Astrocyte (in vitro differentiated cells and primary cell): ENCODE measurements around the gene SLFN12. TPM values are rescaled to one million over a fixed set of nuclear protein-coding genes. Genes with fewer than 3 reads are reported as not detected.
A peak's percentile ranks its signal among the peaks of the same experiment; 100 is the strongest.

Experiments used
- DNase-seq: peaks from one replicate; pipeline ENCODE4 v3.0.0-alpha.2; 2010; ENCODE audit warnings: low read depth
- FAIRE-seq: peaks from 2 replicates; lab custom pipeline; 2011; peaks lifted over from hg19 to GRCh38; lab: Jason Lieb, UNC
- H2AFZ ChIP-seq: 2 replicates; pipeline ENCODE4 v1.6.0; 2012; ENCODE audit warnings: low read depth, low read length, inconsistent platforms
- H3K27ac ChIP-seq: 2 replicates; pipeline ENCODE4 v1.5.1; 2011; ENCODE audit warnings: low read depth, low read length, inconsistent platforms
- H3K27me3 ChIP-seq: 2 replicates; pipeline ENCODE4 v1.6.0; 2011; ENCODE audit warnings: low read length, inconsistent platforms; ENCODE audit not compliant: insufficient read depth
- H3K36me3 ChIP-seq: 2 replicates; pipeline ENCODE4 v1.5.1; 2011; ENCODE audit warnings: low read length, inconsistent platforms; ENCODE audit not compliant: insufficient read depth
- H3K4me1 ChIP-seq: 2 replicates; pipeline ENCODE4 v1.5.1; 2011; ENCODE audit warnings: low read length, inconsistent platforms; ENCODE audit not compliant: insufficient read depth
- H3K4me2 ChIP-seq: 2 replicates; pipeline ENCODE4 v1.6.0; 2012; ENCODE audit warnings: low read length, inconsistent platforms
- H3K4me3 ChIP-seq: 2 replicates; pipeline ENCODE4 v1.5.1; 2011; ENCODE audit warnings: low read depth, mild to moderate bottlenecking, low read length, inconsistent platforms; ENCODE audit not compliant: insufficient read depth
- H3K79me2 ChIP-seq: 2 replicates; pipeline ENCODE4 v1.6.0; 2012; ENCODE audit warnings: mild to moderate bottlenecking, low read length, inconsistent platforms; ENCODE audit not compliant: insufficient read depth
- H3K9ac ChIP-seq: 2 replicates; pipeline ENCODE4 v1.6.0; 2012; ENCODE audit warnings: mild to moderate bottlenecking, low read length, inconsistent platforms
- H3K9me3 ChIP-seq: 2 replicates; pipeline ENCODE4 v1.5.1; 2012; ENCODE audit warnings: low read depth, mild to moderate bottlenecking, low read length, inconsistent platforms; ENCODE audit not compliant: insufficient read depth
- H4K20me1 ChIP-seq: 2 replicates; pipeline ENCODE4 v1.6.0; 2012; ENCODE audit warnings: low read length, inconsistent platforms; ENCODE audit not compliant: insufficient read depth
- H3K27ac Mint-ChIP-seq: one replicate; pipeline ENCODE4 v1.8.0; 2021; ENCODE audit warnings: mild to moderate bottlenecking, mixed read lengths; ENCODE audit not compliant: unreplicated experiment
- H3K27me3 Mint-ChIP-seq: one replicate; pipeline ENCODE4 v1.8.0; 2021; ENCODE audit warnings: low read depth, mixed read lengths; ENCODE audit not compliant: unreplicated experiment
- H3K36me3 Mint-ChIP-seq: one replicate; pipeline ENCODE4 v1.8.0; 2021; ENCODE audit warnings: low read depth, mixed read lengths; ENCODE audit not compliant: unreplicated experiment
- H3K4me1 Mint-ChIP-seq: one replicate; pipeline ENCODE4 v1.8.0; 2021; ENCODE audit warnings: low read depth, mixed read lengths; ENCODE audit not compliant: unreplicated experiment
- H3K4me3 Mint-ChIP-seq: one replicate; pipeline ENCODE4 v1.8.0; 2021; ENCODE audit warnings: mild to moderate bottlenecking, moderate library complexity, mixed read lengths; ENCODE audit not compliant: unreplicated experiment
- H3K9me3 Mint-ChIP-seq: one replicate; pipeline ENCODE4 v1.8.0; 2021; ENCODE audit warnings: mild to moderate bottlenecking, mixed read lengths; ENCODE audit not compliant: unreplicated experiment
- CTCF ChIP-seq: IDR thresholded peaks from 2 replicates; pipeline ENCODE4 v1.5.1; 2011; ENCODE audit warnings: low read depth, mild to moderate bottlenecking, inconsistent platforms, low read length, moderate library complexity; ENCODE audit not compliant: insufficient read depth
- EZH2 ChIP-seq: IDR thresholded peaks from 2 replicates; pipeline ENCODE4 v1.6.1; 2012; ENCODE audit warnings: mild to moderate bottlenecking, low read length, inconsistent platforms; ENCODE audit not compliant: insufficient read depth
- total RNA-seq: library from RNA; stranded (reverse); gene quantifications from 2 replicates; pipeline ENCODE4 v1.2.1, GENCODE V29; 2021

The SLFN12 gene
- total RNA-seq, 1 donor from 2014 or later: 52.5 TPM

- no peak for TF ChIP-seq CTCF
- peak; percentile 69 for TF ChIP-seq EZH2
- peaks cover 5% of the 10 kb centered on the region for H3K9me3 Mint-ChIP-seq
- Histone ChIP-seq H3K4me3 (no peak overlapping the region), H2AFZ (no peak overlapping the region), H3K9me3 (no peaks in the 10 kb centered on the region), H3K79me2 (no peaks in the 10 kb centered on the region), H3K4me2 (peak overlapping the region; percentile 84), H3K27me3 (peaks cover 78% of the 10 kb centered on the region), H3K27ac (no peak overlapping the region), H3K36me3 (no peaks in the 10 kb centered on the region), H3K4me1 (peaks cover 5% of the 10 kb centered on the region), H4K20me1 (no peaks in the 10 kb centered on the region), H3K9ac (no peak overlapping the region)
- H3K27me3 Mint-ChIP-seq: peaks cover 56% of the 10 kb centered on the region
- peak; percentile 27 for DNase-seq
- peak overlapping the region; percentile 74 for H3K4me3 Mint-ChIP-seq
- peak overlapping the region; percentile 72 for H3K27ac Mint-ChIP-seq
- FAIRE-seq: no peak
- H3K4me1 Mint-ChIP-seq: no peaks in the 10 kb centered on the region
- no peaks in the 10 kb centered on the region for H3K36me3 Mint-ChIP-seq
Measured at GRCh38 chr17:35449371-35449931, 17.2 kb upstream of the SLFN12 start.

- FAIRE-seq: no peak
- Histone ChIP-seq H2AFZ (peak overlapping the region; percentile 72), H3K9me3 (no peaks in the 10 kb centered on the region), H3K4me3 (peak overlapping the region; percentile 58), H3K4me1 (peaks cover 5% of the 10 kb centered on the region), H3K27me3 (peaks cover 81% of the 10 kb centered on the region), H3K4me2 (peak overlapping the region; percentile 84), H3K79me2 (no peaks in the 10 kb centered on the region), H3K9ac (no peak overlapping the region), H3K27ac (no peak overlapping the region), H4K20me1 (no peaks in the 10 kb centered on the region), H3K36me3 (no peaks in the 10 kb centered on the region)
- Mint-ChIP-seq H3K27ac (no peak overlapping the region), H3K9me3 (peaks cover 2% of the 10 kb centered on the region), H3K36me3 (no peaks in the 10 kb centered on the region), H3K4me1 (no peaks in the 10 kb centered on the region), H3K4me3 (peak overlapping the region; percentile 86), H3K27me3 (peaks cover 51% of the 10 kb centered on the region)
- no peak for DNase-seq
- TF ChIP-seq CTCF: no peak
- no peak for TF ChIP-seq EZH2
Measured at GRCh38 chr17:35448899-35449227, 16.6 kb upstream of the SLFN12 start.

- Mint-ChIP-seq H3K27me3 (peaks cover 49% of the 10 kb centered on the region), H3K27ac (peak within 1 kb of the TSS; percentile 72)
- peak; percentile 73 for DNase-seq
Measured at GRCh38 chr17:35448214-35448898, 16.1 kb upstream of the SLFN12 start, which contains the start of gene SLFN13. Gene SLFN13, minus strand, starts transcription at chr17:35448766. Its CDS starts 3,086 bp downstream, at chr17:35445680.

More at GRCh38 chr17:35448214-35448898, 16.1 kb upstream of the SLFN12 start, which contains the start of gene SLFN13:
- peak within 1 kb of the TSS; percentile 72 for H2AFZ ChIP-seq
- H3K4me1 ChIP-seq: peaks cover 5% of the 10 kb centered on the region
- TF ChIP-seq CTCF (no peak), EZH2 (peak; percentile 2)
- peak within 1 kb of the TSS; percentile 86 for H3K4me3 Mint-ChIP-seq
- H3K9me3 Mint-ChIP-seq: peaks cover 2% of the 10 kb centered on the region
- H3K27ac ChIP-seq: no peak within 1 kb of the TSS
- peaks cover 81% of the 10 kb centered on the region for H3K27me3 ChIP-seq
- H3K9ac ChIP-seq: no peak within 1 kb of the TSS
- H3K9me3 ChIP-seq: no peaks in the 10 kb centered on the region
- no peak for FAIRE-seq
- no peaks in the 10 kb centered on the region for H3K79me2 ChIP-seq
- no peaks in the 10 kb centered on the region for H3K36me3 ChIP-seq
- H4K20me1 ChIP-seq: no peaks in the 10 kb centered on the region
- H3K4me3 ChIP-seq: peak within 1 kb of the TSS; percentile 58
- H3K4me2 ChIP-seq: peak within 1 kb of the TSS; percentile 84
- no peaks in the 10 kb centered on the region for H3K36me3 Mint-ChIP-seq
- no peaks in the 10 kb centered on the region for H3K4me1 Mint-ChIP-seq
